Mammary epithelial cell (primary cell): ENCODE data around the gene PRRG4.

ENCODE experiments used
- CTCF ChIP-seq, 2 donors: IDR thresholded peaks in 1 of 2; conservative IDR thresholded peaks in 1 of 2; 2 replicates each; pipeline ENCODE4 v1.5.1; 2011 to 2012; ENCODE audit warnings: inconsistent platforms in 2 of 2, low read length in 2 of 2, mild to moderate bottlenecking in 2 of 2, control low read depth in 1 of 2, low read depth in 1 of 2; ENCODE audit not compliant: insufficient read depth in 1 of 2; ENCODE audit errors: extremely low read depth in 1 of 2
- EZH2 ChIP-seq: IDR thresholded peaks from 2 replicates; pipeline ENCODE4 v1.6.1; 2012; ENCODE audit warnings: low read length, inconsistent platforms, borderline replicate concordance

GRCh38 chr11:32830796-32831195, 1.1 kb downstream of the PRRG4 start:
- no peak for TF ChIP-seq EZH2
- no peak for TF ChIP-seq CTCF (conservative IDR thresholded peaks at IDR 0.05 in 1 of 2, IDR thresholded peaks at IDR 0.05 in 1 of 2; ENCODE audit: extremely low read depth in 1 of 2, insufficient read depth in 1 of 2, low read depth in 1 of 2, low read length in 2 of 2)
